ENCODE results near the gene AMBRA1. TPM values are rescaled to one million over a fixed set of nuclear protein-coding genes. Genes with fewer than 3 reads are reported as not detected.

The AMBRA1 gene
- polyA plus RNA-seq, 1 donor from 2014 or later: 34.5 TPM

DNA sequence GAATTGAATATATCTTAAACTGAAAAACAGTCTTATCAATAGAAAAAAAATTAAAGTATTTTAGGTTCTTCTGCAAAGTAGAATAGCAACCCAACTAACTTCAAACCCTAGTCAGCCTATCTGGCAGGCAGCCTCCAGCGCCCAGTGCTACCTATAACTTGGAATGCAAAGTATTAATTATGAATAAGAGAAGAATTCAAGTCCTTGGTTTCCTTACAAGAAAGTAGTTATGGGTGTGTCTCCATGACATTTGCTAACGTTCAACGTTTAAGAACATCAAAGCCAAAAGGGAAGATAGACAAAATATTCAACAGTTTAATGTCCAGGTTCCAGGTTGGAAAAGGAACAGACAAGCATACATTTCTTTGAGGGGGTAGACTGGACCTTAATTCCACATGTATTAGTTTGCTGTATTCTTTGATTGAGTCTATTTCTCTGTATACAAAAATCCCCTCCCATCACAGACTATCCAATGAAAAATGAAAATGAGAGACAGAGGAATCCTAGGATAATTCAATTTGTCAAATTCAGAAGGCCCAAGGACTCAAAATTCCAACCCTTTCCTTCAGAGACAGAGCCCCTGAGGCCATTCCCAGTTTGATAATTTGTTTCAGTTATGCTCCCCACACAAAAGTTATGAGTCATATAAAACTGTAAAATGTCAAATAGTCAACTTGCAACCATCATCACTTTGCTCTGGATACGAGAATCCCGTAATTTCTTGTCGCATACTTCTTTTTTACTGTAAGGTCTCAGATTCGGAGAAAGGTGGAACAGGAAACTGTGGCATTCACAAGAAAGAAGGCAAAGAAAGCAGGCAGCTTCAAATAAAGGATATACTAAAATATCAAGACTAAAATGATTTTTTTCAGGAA, 118.5 kb downstream of the AMBRA1 start:
- Histone ChIP-seq H3K36me3 (ENCODE audit: insufficient read depth, low read length) (no peaks in the 10 kb centered on the region), H3F3A (ENCODE audit: insufficient read depth, low read length, poor library complexity, severe bottlenecking) (no peaks in the 10 kb centered on the region), H3K79me2 (replicated peaks; ENCODE audit: insufficient read depth, low read length) (no peaks in the 10 kb centered on the region), H3K9me3 (ENCODE audit: low read length) (no peaks in the 10 kb centered on the region), H4K20me1 (ENCODE audit: insufficient read depth) (no peaks in the 10 kb centered on the region), H3K4me2 (ENCODE audit: low read length) (no peak overlapping the region), H3K27me3 (ENCODE audit: insufficient read depth, low read depth, low read length) (no peaks in the 10 kb centered on the region), H2AFZ (ENCODE audit: low read depth, low read length) (no peak overlapping the region), H3K9me2 (ENCODE audit: insufficient read depth, low read length) (no peaks in the 10 kb centered on the region), H3K9ac (ENCODE audit: low read length) (no peak overlapping the region), H3K27ac (ENCODE audit: low read length) (no peak overlapping the region), H3K4me3 (ENCODE audit: low read length) (no peak overlapping the region)
- TF ChIP-seq RAD21 (conservative IDR thresholded peaks at IDR 0.05) (no peak), POLR2AphosphoS5 (IDR thresholded peaks at IDR 0.05) (no peak), EZH2 (IDR thresholded peaks at IDR 0.05; ENCODE audit: borderline replicate concordance, insufficient read depth, low read length, poor library complexity, severe bottlenecking) (no peak), MXI1 (conservative IDR thresholded peaks at IDR 0.05; ENCODE audit: poor library complexity, severe bottlenecking) (no peak)
- TF ChIP-seq, protein P1, sequence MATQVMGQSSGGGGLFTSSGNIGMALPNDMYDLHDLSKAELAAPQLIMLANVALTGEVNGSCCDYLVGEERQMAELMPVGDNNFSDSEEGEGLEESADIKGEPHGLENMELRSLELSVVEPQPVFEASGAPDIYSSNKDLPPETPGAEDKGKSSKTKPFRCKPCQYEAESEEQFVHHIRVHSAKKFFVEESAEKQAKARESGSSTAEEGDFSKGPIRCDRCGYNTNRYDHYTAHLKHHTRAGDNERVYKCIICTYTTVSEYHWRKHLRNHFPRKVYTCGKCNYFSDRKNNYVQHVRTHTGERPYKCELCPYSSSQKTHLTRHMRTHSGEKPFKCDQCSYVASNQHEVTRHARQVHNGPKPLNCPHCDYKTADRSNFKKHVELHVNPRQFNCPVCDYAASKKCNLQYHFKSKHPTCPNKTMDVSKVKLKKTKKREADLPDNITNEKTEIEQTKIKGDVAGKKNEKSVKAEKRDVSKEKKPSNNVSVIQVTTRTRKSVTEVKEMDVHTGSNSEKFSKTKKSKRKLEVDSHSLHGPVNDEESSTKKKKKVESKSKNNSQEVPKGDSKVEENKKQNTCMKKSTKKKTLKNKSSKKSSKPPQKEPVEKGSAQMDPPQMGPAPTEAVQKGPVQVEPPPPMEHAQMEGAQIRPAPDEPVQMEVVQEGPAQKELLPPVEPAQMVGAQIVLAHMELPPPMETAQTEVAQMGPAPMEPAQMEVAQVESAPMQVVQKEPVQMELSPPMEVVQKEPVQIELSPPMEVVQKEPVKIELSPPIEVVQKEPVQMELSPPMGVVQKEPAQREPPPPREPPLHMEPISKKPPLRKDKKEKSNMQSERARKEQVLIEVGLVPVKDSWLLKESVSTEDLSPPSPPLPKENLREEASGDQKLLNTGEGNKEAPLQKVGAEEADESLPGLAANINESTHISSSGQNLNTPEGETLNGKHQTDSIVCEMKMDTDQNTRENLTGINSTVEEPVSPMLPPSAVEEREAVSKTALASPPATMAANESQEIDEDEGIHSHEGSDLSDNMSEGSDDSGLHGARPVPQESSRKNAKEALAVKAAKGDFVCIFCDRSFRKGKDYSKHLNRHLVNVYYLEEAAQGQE (IDR thresholded peaks at IDR 0.05; ENCODE audit: borderline replicate concordance): no peak

DNA sequence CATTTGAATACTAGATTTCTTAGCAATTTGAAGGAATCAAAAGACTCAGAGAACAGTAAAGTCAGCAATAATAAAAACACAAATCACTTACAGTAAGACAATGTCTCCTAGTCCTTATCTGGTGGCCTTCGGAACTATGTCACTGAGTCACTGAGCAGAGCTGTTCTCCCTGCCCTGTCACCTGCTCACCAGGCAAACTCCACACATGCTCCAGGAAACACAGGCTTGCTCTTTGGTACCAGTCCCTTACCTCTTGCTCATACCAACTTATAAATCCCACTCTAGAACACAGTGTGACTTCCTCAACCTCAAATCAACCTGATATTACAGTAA, 121.2 kb downstream of the AMBRA1 start:
- Histone ChIP-seq H3K27ac (ENCODE audit: low read length) (no peak overlapping the region), H4K20me1 (ENCODE audit: insufficient read depth) (no peaks in the 10 kb centered on the region), H3K4me2 (ENCODE audit: low read length) (no peak overlapping the region), H3K27me3 (ENCODE audit: insufficient read depth, low read depth, low read length) (no peaks in the 10 kb centered on the region), H3K9me2 (ENCODE audit: insufficient read depth, low read length) (no peaks in the 10 kb centered on the region), H3K9ac (ENCODE audit: low read length) (no peak overlapping the region), H3K4me3 (ENCODE audit: low read length) (no peak overlapping the region), H3F3A (ENCODE audit: insufficient read depth, low read length, poor library complexity, severe bottlenecking) (no peaks in the 10 kb centered on the region), H3K36me3 (ENCODE audit: insufficient read depth, low read length) (peaks cover 3% of the 10 kb centered on the region), H3K79me2 (replicated peaks; ENCODE audit: insufficient read depth, low read length) (no peaks in the 10 kb centered on the region), H2AFZ (ENCODE audit: low read depth, low read length) (no peak overlapping the region), H3K9me3 (ENCODE audit: low read length) (no peaks in the 10 kb centered on the region)
- TF ChIP-seq POLR2AphosphoS5 (IDR thresholded peaks at IDR 0.05): no peak
- no peak for TF ChIP-seq EP300 (conservative IDR thresholded peaks at IDR 0.05; ENCODE audit: poor library complexity, severe bottlenecking)
- no peak for TF ChIP-seq TAF1 (IDR thresholded peaks at IDR 0.05; ENCODE audit: low read depth)
- TF ChIP-seq, protein P1 (IDR thresholded peaks at IDR 0.05; ENCODE audit: borderline replicate concordance): no peak
- TF ChIP-seq RAD21 (conservative IDR thresholded peaks at IDR 0.05): no peak
- no peak for TF ChIP-seq EZH2 (IDR thresholded peaks at IDR 0.05; ENCODE audit: borderline replicate concordance, insufficient read depth, low read length, poor library complexity, severe bottlenecking)
- no peak for TF ChIP-seq SMC3 (conservative IDR thresholded peaks at IDR 0.05; ENCODE audit: poor library complexity)
- TF ChIP-seq, protein P2, sequence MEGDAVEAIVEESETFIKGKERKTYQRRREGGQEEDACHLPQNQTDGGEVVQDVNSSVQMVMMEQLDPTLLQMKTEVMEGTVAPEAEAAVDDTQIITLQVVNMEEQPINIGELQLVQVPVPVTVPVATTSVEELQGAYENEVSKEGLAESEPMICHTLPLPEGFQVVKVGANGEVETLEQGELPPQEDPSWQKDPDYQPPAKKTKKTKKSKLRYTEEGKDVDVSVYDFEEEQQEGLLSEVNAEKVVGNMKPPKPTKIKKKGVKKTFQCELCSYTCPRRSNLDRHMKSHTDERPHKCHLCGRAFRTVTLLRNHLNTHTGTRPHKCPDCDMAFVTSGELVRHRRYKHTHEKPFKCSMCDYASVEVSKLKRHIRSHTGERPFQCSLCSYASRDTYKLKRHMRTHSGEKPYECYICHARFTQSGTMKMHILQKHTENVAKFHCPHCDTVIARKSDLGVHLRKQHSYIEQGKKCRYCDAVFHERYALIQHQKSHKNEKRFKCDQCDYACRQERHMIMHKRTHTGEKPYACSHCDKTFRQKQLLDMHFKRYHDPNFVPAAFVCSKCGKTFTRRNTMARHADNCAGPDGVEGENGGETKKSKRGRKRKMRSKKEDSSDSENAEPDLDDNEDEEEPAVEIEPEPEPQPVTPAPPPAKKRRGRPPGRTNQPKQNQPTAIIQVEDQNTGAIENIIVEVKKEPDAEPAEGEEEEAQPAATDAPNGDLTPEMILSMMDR (IDR thresholded peaks at IDR 0.05; ENCODE audit: poor library complexity, severe bottlenecking): no peak
- no peak for TF ChIP-seq MXI1 (conservative IDR thresholded peaks at IDR 0.05; ENCODE audit: poor library complexity, severe bottlenecking)

Data from neural cell (in vitro differentiated cells).